ENCODE results near the gene LMO2. TPM values are rescaled to one million over a fixed set of nuclear protein-coding genes. Genes with fewer than 3 reads are reported as not detected.
A peak's percentile ranks its signal among the peaks of the same experiment; 100 is the strongest.
"Not testable (repeated sequence)": the region's sequence is repeated elsewhere in the genome, so short reads cannot be mapped to it uniquely, and the experiment has no call there.

Gene LMO2
- total RNA-seq = not detected

DNA sequence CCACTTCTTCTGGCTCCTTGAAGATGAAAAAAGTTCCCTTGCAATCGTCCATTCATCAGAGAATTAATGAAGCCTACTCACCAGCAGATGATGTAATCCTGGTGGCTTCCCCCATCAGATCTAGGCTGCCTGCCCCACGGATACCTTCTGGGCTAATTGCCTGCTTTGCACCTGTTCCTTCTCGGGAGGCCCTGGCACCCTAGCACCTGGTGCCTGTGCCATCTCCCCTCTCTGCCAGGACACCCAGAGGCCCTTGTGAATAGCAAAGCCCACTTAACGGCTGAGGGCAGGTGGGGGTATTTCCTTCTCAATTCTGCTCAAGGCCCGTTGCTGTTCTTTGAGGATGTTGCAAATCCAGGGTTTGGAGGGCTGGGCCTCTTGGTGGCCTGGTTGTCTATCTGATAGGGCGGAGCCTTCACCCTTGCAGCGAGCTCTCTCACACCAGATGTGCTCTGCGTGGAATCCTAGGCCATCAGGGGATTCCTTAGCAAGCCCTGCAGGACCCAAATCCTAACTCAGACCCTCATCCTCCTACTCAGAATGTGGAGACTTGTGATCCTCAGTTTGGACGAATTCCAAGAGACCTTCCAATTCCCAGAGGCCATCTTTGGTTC is at the start of gene LMO2:
Gene LMO2 (minus strand): TSS at position 363 of the 614 bp plus-strand sequence. CDS start 22,360 bp downstream, outside the sequence.
- Mint-ChIP-seq H3K4me3 (peak within 1 kb of the TSS; percentile 85), H3K27me3 (peaks cover 75 to 78% of the 10 kb centered on the region in 2 donors)
- ATAC-seq = no peak

DNA sequence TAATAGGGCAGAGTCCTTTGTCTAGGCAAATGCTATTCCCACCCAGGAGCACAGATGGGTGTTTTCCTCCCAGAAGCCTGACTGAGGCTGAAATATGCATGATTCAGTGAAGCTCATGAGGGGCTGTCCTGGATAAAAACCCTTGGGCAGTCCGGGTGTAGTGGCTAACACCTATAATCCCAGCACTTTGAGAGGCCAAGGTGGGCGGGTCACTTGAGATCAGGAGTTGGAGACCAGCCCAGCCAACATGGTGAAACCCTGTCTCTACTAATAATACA is 48.6 kb upstream of the LMO2 start:
- H3K9me3 Mint-ChIP-seq = no peaks in the 10 kb centered on the region

More for the DNA sequence above, at the start of gene LMO2:
- no peaks in the 10 kb centered on the region for H3K9me3 Mint-ChIP-seq
- DNase-seq (ENCODE audit: low spot score) = no peak
- H3K27ac Mint-ChIP-seq = peak within 1 kb of the TSS; percentile 69 to 81
- peaks cover 8% of the 10 kb centered on the region for H3K36me3 Mint-ChIP-seq
- peaks cover 30 to 33% of the 10 kb centered on the region in 2 donors for H3K4me1 Mint-ChIP-seq (ENCODE audit: low read depth in 2 of 2)

DNA sequence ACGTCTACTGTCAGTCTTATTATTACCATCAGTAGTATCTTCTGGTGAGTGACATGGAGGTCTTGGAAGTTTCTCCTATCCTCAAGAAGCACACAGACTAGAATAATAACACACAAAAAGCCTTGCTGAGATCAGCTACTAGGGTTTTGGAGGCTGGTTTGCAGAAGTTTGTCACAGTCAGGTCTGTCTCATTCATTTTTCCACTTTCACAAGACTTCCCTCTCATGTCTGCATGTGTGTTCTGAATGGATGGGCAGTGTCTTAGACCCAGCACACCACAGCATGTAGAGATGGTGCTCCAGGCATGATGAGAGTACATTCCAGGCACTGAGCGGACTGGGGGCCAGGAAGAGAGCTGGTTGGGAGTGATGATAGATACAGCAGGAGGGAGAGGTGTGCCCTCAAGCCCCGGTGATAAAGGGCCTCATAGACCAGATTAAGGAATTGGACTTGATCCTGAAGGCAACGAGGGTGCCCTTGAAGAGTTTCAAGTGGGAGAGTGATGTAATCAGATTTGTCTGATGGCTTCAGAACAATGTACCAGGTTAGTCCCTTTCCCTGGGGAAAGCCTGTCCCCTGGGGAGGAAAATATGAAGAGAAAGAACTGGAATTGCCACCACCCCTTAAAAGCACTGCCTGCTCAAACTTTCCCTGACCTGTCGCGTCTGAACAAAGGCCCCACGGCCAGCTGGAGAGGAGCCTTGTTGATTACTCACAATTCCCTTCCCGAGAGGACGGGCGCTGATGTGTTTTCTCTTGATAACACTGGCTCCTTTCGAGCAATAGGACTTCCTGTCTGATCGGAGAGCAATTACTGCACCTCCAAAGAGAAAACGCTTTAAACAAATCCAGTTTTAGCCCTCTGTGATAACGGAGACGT is 45.1 kb upstream of the LMO2 start:
- H3K4me1 Mint-ChIP-seq (ENCODE audit: low read depth in 2 of 2) = peaks cover 8 to 21% of the 10 kb centered on the region in 2 donors
- ATAC-seq (no peak), DNase-seq (ENCODE audit: low spot score) (no peak)
- peaks cover 18 to 23% of the 10 kb centered on the region in 2 donors for H3K27me3 Mint-ChIP-seq
- peaks cover 6% of the 10 kb centered on the region for H3K9me3 Mint-ChIP-seq
- H3K27ac Mint-ChIP-seq = no peak overlapping the region
- peaks cover 12% of the 10 kb centered on the region for H3K36me3 Mint-ChIP-seq
- H3K4me3 Mint-ChIP-seq = no peak overlapping the region

More for the DNA sequence above, 48.6 kb upstream of the LMO2 start:
- no peak overlapping the region for H3K4me3 Mint-ChIP-seq
- peaks cover 15 to 18% of the 10 kb centered on the region in 2 donors for H3K27me3 Mint-ChIP-seq
- no peak for DNase-seq (ENCODE audit: low spot score)
- no peak for ATAC-seq
- no peak overlapping the region for H3K27ac Mint-ChIP-seq
- H3K4me1 Mint-ChIP-seq (ENCODE audit: low read depth in 2 of 2) = no peaks in the 10 kb centered on the region
- H3K36me3 Mint-ChIP-seq = no peaks in the 10 kb centered on the region

- peaks cover 17% of the 10 kb centered on the region for H3K36me3 Mint-ChIP-seq
- peaks cover 8 to 29% of the 10 kb centered on the region in 2 donors for H3K4me1 Mint-ChIP-seq (ENCODE audit: low read depth in 2 of 2)
- no peak overlapping the region for H3K4me3 Mint-ChIP-seq
- H3K27me3 Mint-ChIP-seq = peaks cover 18 to 23% of the 10 kb centered on the region in 2 donors
- H3K27ac Mint-ChIP-seq = no peak overlapping the region
- no peak for ATAC-seq
- DNase-seq (ENCODE audit: low spot score) = no peak
- peaks cover 12% of the 10 kb centered on the region for H3K9me3 Mint-ChIP-seq
Observed at GRCh38 chr11:33935461-33936456, 43.9 kb upstream of the LMO2 start.

- H3K27me3 Mint-ChIP-seq = peaks cover 18 to 23% of the 10 kb centered on the region in 2 donors
- DNase-seq (ENCODE audit: low spot score) (no peak), ATAC-seq (no peak)
- H3K36me3 Mint-ChIP-seq = peaks cover 17% of the 10 kb centered on the region
- H3K4me1 Mint-ChIP-seq (ENCODE audit: low read depth in 2 of 2) = peaks cover 10 to 36% of the 10 kb centered on the region in 2 donors
- peaks cover 12% of the 10 kb centered on the region for H3K9me3 Mint-ChIP-seq
- no peak overlapping the region for H3K4me3 Mint-ChIP-seq
- no peak overlapping the region for H3K27ac Mint-ChIP-seq
Observed at GRCh38 chr11:33935005-33935404, 43.1 kb upstream of the LMO2 start.

GRCh38 chr11:33934450-33934849 is 42.6 kb upstream of the LMO2 start:
- no peak overlapping the region for H3K4me3 Mint-ChIP-seq
- peaks cover 12% of the 10 kb centered on the region for H3K9me3 Mint-ChIP-seq

GRCh38 chr11:33933602-33934001 is 41.7 kb upstream of the LMO2 start:
- ATAC-seq = no peak
- Mint-ChIP-seq H3K4me3 (no peak overlapping the region), H3K27me3 (peaks cover 15 to 17% of the 10 kb centered on the region in 2 donors), H3K4me1 (ENCODE audit: low read depth in 2 of 2) (peaks cover 13 to 42% of the 10 kb centered on the region in 2 donors), H3K27ac (no peak overlapping the region), H3K9me3 (peaks cover 12% of the 10 kb centered on the region), H3K36me3 (peaks cover 17% of the 10 kb centered on the region)
- no peak for DNase-seq (ENCODE audit: low spot score)

More at GRCh38 chr11:33934450-33934849, 42.6 kb upstream of the LMO2 start:
- DNase-seq (ENCODE audit: low spot score) = no peak
- H3K27ac Mint-ChIP-seq = no peak overlapping the region
- H3K36me3 Mint-ChIP-seq = peaks cover 17% of the 10 kb centered on the region
- H3K27me3 Mint-ChIP-seq = peaks cover 18 to 23% of the 10 kb centered on the region in 2 donors
- peaks cover 13 to 41% of the 10 kb centered on the region in 2 donors for H3K4me1 Mint-ChIP-seq (ENCODE audit: low read depth in 2 of 2)
- no peak for ATAC-seq

DNA sequence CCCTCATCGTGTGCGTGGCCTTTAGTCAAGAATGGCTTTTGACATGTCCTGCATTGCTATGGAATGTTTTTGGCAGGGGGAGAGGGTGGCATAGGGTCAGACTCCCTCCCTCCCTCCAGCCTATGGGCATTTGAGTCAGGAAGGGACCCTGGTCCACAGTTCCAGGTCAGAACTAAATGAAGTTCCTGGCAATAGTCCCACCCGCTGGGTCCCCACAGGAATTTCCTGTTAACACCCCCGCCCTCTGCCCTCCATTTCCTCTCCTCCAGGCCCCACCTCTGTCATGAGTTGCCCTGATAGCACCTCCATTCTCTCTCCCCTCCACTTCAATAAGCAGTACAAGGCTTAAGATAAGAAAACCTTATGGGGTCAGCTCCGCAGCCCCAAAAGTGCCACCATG is 40.8 kb upstream of the LMO2 start:
- H3K36me3 Mint-ChIP-seq = peaks cover 17% of the 10 kb centered on the region
- peaks cover 12% of the 10 kb centered on the region for H3K9me3 Mint-ChIP-seq
- H3K4me3 Mint-ChIP-seq = no peak overlapping the region
- DNase-seq (ENCODE audit: low spot score) (no peak), ATAC-seq (no peak)
- H3K27me3 Mint-ChIP-seq = peaks cover 7 to 18% of the 10 kb centered on the region in 2 donors
- H3K27ac Mint-ChIP-seq = peak overlapping the region in 1 of 2 donors; percentile 26
- peaks cover 13 to 42% of the 10 kb centered on the region in 2 donors for H3K4me1 Mint-ChIP-seq (ENCODE audit: low read depth in 2 of 2)

DNA sequence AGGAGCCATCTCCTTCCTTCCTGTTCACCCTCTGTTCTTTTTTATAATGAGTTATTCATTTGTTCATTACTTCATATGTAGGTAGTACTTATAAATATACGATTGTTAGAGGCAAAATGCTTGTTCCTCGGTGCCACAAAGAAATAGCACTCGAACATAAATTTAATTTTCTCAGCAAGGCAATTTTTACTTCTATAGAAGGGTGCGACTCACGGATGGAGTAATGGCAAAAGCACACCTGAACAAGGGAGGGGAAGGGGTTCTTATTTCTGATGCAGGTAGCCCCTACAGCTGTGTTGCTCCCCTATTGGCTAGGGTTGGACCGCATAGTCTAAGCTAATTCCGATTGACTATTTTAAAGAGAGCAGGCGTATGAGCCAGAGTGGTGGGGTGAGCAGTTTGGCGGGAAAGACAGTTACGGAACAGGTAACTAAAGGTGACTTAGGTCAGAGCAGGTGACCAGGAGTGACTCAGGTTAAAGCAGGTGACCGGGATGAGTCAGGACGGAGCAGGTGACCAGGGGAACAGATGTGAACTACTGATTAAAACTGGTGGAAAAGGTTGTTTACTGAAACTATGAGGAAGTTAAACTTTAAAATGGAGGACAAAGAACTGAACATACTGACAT is 40.0 kb upstream of the LMO2 start:
- Mint-ChIP-seq H3K36me3 (peaks cover 17% of the 10 kb centered on the region), H3K9me3 (peaks cover 12% of the 10 kb centered on the region), H3K4me1 (ENCODE audit: low read depth in 2 of 2) (peaks cover 13 to 42% of the 10 kb centered on the region in 2 donors), H3K27me3 (peaks cover 10 to 17% of the 10 kb centered on the region in 2 donors)
- DNase-seq (ENCODE audit: low spot score); H3K27ac Mint-ChIP-seq; H3K4me3 Mint-ChIP-seq; ATAC-seq: not testable (repeated sequence)

GRCh38 chr11:33931067-33931466 is 39.2 kb upstream of the LMO2 start:
- no peak overlapping the region for H3K4me3 Mint-ChIP-seq
- DNase-seq (ENCODE audit: low spot score) (no peak), ATAC-seq (no peak)
- peaks cover 12% of the 10 kb centered on the region for H3K9me3 Mint-ChIP-seq
- peak overlapping the region in 1 of 2 donors; percentile 31 for H3K27ac Mint-ChIP-seq
- peaks cover 13 to 42% of the 10 kb centered on the region in 2 donors for H3K4me1 Mint-ChIP-seq (ENCODE audit: low read depth in 2 of 2)
- H3K36me3 Mint-ChIP-seq = peaks cover 17% of the 10 kb centered on the region
- H3K27me3 Mint-ChIP-seq = peaks cover 7 to 14% of the 10 kb centered on the region in 2 donors

DNA sequence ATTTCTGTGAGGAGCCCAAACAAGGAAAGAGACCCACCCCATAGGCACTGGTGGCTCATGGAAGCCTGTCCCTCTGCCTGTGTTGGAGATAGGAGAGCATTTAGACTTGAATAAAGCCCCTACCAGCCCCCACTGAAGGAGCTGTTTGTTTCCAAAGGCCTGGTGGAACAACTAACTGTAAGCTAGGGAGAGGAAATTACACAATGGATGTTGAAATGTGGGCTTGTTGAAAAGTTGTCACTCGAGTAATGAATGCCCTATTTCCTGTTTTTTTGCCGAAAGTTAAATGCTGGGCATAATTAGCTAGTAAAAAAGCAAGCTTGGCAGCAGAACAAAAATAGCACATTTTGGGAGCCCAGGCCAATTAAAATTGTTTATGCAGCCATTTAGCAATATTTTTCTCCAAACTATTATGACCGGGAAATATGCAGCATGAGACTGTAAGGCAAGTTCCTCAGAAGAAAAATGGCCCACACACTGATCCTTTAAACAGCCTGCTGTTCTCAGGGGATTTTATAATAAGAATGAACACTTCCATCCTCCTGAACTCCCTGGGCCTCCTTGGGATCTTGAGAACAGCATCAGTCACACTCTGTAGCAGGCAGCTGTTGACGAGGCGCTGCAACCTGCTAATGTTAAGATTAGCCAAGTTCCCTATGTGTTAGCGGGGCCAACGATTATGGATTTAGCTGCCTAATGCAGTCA is 38.6 kb upstream of the LMO2 start:
- peaks cover 7 to 14% of the 10 kb centered on the region in 2 donors for H3K27me3 Mint-ChIP-seq
- H3K9me3 Mint-ChIP-seq = peaks cover 12% of the 10 kb centered on the region
- DNase-seq (ENCODE audit: low spot score) (no peak), ATAC-seq (peak; percentile 68 to 87)
- H3K27ac Mint-ChIP-seq = peak overlapping the region; percentile 57 to 62
- peaks cover 17% of the 10 kb centered on the region for H3K36me3 Mint-ChIP-seq
- peak overlapping the region; percentile 23 for H3K4me3 Mint-ChIP-seq
- peaks cover 13 to 42% of the 10 kb centered on the region in 2 donors for H3K4me1 Mint-ChIP-seq (ENCODE audit: low read depth in 2 of 2)

DNA sequence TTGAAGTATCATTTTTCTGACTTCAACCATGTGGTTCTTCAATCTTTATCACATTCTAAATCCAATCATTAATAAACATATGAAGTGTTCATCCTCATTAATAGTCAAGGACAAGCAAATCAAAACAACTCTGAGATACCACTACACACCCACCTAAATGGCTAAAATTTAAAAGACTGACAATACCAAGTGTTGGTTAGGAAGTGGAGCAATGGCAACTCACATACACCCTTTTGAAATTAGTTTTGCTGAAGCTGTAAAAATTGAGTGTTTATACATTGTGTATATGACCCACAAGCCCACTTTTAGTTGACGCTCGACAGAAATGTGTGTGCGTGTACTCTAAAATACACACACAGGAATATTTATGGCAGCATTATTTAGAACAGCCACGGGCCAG is 36.7 kb upstream of the LMO2 start:
- Mint-ChIP-seq H3K36me3 (peaks cover 17% of the 10 kb centered on the region), H3K27me3 (peaks cover 17 to 20% of the 10 kb centered on the region in 2 donors), H3K27ac (peak overlapping the region in 1 of 2 donors; percentile 35), H3K4me3 (no peak overlapping the region), H3K4me1 (ENCODE audit: low read depth in 2 of 2) (peaks cover 13 to 33% of the 10 kb centered on the region in 2 donors), H3K9me3 (peaks cover 12% of the 10 kb centered on the region)
- ATAC-seq (no peak), DNase-seq (ENCODE audit: low spot score) (no peak)

All from natural killer cell treated with Interleukin-12 subunit alpha and Interleukin-12 subunit beta and Interleukin-15 and Interleukin-18, amount 100 ng/mL, for 72 hours (primary cell).